ENCODE measurements around the gene TMEM170B. TPM values are rescaled to one million over a fixed set of nuclear protein-coding genes. Genes with fewer than 3 reads are reported as not detected.
A peak's percentile ranks its signal among the peaks of the same experiment; 100 is the strongest.

TMEM170B gene
- total and polyA plus RNA-seq, 2 experiments from 2014 or later = 2.1 to 2.6 TPM

DNA sequence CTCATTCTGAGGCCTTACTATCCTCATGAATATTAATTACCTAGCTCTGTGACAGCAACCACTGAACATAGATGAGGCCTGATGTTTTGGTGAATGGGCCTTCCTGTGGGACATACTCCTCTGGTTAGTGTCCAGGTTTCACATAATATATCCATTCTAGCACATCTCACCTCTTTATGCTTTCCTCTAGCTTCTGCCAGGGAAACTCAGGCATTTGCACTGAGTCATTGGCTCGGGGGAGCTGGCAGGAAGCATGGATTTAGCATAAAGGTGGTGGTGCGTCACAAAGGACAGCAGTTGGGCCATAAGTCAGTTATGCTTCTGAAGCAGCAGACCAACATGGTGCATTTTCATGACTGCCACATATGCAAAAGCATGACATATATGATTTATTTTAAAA lies 37.5 kb upstream of the TMEM170B start:
- TF ChIP-seq CTCF (IDR thresholded peaks at IDR 0.05; ENCODE audit: low read depth, low read length) = no peak
- DNase-seq (ENCODE audit: low read depth in 1 of 2, low spot score in 1 of 2) = peak in 1 of 2 donors; percentile 77
- H3K9me3 ChIP-seq (ENCODE audit: low read depth) = no peaks in the 10 kb centered on the region
- no peak overlapping the region for H3K4me3 ChIP-seq
- no peaks in the 10 kb centered on the region for H3K36me3 ChIP-seq
- no peak overlapping the region for H3K27ac ChIP-seq
- H3K4me1 ChIP-seq (ENCODE audit: low read depth) = peaks cover 5% of the 10 kb centered on the region
- H3K27me3 ChIP-seq = no peaks in the 10 kb centered on the region

GRCh38 chr6:11509471-11509870 lies 28.1 kb upstream of the TMEM170B start:
- no peaks in the 10 kb centered on the region for H3K4me1 ChIP-seq (ENCODE audit: low read depth)
- TF ChIP-seq CTCF (IDR thresholded peaks at IDR 0.05; ENCODE audit: low read depth, low read length) = no peak
- no peak for DNase-seq (ENCODE audit: low read depth in 1 of 2, low spot score in 1 of 2)
- no peak overlapping the region for H3K4me3 ChIP-seq
- no peaks in the 10 kb centered on the region for H3K9me3 ChIP-seq (ENCODE audit: low read depth)
- H3K27ac ChIP-seq = no peak overlapping the region
- no peaks in the 10 kb centered on the region for H3K27me3 ChIP-seq
- H3K36me3 ChIP-seq = no peaks in the 10 kb centered on the region

DNA sequence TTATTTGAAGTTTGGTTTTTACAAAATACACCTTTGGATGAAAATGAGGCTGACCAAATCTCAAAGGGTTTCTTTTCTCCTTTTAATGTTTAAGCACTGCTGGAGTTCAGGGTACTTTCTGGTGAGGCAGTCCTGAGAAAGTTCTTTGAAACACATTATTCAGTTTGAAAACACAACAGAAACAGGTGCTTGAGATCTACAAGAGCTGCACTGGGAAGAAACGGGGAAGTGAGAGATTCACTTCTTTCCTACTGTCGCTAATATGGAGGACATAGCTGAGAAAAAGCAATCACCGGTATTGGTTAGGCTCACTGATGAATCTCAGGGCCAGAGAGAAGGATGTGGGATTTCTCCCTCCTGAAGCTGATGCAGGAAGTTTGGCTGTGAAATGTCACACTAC lies 22.9 kb upstream of the TMEM170B start:
- H3K4me1 ChIP-seq (ENCODE audit: low read depth) = no peaks in the 10 kb centered on the region
- H3K27ac ChIP-seq = no peak overlapping the region
- TF ChIP-seq CTCF (IDR thresholded peaks at IDR 0.05; ENCODE audit: low read depth, low read length) = no peak
- H3K9me3 ChIP-seq (ENCODE audit: low read depth) = no peaks in the 10 kb centered on the region
- DNase-seq (ENCODE audit: low read depth in 1 of 2, low spot score in 1 of 2) = no peak
- H3K36me3 ChIP-seq = no peaks in the 10 kb centered on the region
- H3K4me3 ChIP-seq = no peak overlapping the region
- H3K27me3 ChIP-seq = no peaks in the 10 kb centered on the region

DNA sequence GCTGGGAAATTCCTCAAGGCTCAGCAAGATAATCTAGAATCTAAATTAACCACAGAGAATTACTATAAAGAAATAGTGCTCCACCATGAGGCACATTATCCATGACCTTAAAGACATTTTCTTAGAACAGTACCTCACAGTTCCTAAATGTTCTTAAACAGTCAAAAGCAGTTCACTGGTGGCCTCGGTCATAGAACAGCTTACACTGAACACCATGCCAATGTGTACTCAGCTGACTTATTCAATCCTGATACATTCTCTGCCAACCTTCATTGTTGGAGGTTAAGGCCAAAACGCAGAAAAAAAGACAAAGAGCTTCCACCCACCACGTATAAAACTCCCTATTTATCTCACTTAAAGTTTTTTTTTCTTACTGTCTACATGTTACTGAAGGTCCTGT lies 21.8 kb upstream of the TMEM170B start:
- TF ChIP-seq CTCF (IDR thresholded peaks at IDR 0.05; ENCODE audit: low read depth, low read length) = no peak
- no peak overlapping the region for H3K27ac ChIP-seq
- H3K4me1 ChIP-seq (ENCODE audit: low read depth) = no peaks in the 10 kb centered on the region
- no peaks in the 10 kb centered on the region for H3K36me3 ChIP-seq
- no peak overlapping the region for H3K4me3 ChIP-seq
- DNase-seq (ENCODE audit: low read depth in 1 of 2, low spot score in 1 of 2) = no peak
- no peaks in the 10 kb centered on the region for H3K9me3 ChIP-seq (ENCODE audit: low read depth)
- no peaks in the 10 kb centered on the region for H3K27me3 ChIP-seq

DNA sequence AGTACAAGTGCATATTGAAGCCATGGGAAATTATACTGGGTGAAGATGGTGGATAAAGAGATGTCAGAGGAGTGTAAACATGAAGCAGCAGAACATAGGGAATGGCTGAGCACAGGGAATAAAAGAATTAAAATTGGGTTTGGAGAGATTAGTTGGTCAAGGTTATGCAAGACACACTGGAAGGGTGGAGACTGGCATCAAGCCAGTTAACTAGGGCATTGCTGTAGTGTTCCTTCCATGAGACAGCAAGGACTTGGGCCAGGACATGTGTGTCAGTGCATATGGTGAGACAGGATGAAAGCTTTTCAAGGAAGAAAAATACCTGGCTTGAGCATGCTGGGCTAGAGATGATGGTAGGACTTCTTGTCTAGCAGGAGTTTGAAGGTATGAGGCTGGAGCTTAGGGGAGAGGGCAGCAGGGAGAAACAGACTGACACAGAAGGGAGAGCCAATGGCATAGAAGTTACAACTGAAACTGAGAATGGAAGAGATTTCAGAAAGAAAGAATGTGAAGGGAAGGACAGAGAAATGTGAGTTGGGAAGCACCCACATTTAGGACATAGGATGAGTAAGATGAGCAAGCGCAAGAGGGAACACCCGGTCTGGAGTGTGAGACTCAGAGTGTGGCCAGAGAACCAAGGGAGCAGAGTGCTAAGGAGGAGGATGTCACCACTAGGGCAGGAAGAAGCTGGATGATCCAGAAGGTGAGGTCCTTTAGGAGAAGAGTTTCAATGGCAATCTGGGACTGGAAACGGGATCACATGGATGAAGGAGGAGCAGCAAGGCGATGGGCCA lies 14.5 kb upstream of the TMEM170B start:
- peak in 1 of 2 donors; percentile 30 for DNase-seq (ENCODE audit: low read depth in 1 of 2, low spot score in 1 of 2)
- no peak for TF ChIP-seq CTCF (IDR thresholded peaks at IDR 0.05; ENCODE audit: low read depth, low read length)
- no peaks in the 10 kb centered on the region for H3K27me3 ChIP-seq
- no peaks in the 10 kb centered on the region for H3K36me3 ChIP-seq
- H3K9me3 ChIP-seq (ENCODE audit: low read depth) = no peaks in the 10 kb centered on the region
- no peak overlapping the region for H3K4me3 ChIP-seq
- no peaks in the 10 kb centered on the region for H3K4me1 ChIP-seq (ENCODE audit: low read depth)
- no peak overlapping the region for H3K27ac ChIP-seq

All from cardiac muscle cell (in vitro differentiated cells and primary cell).